Measurements from ENCODE around the gene RALY.

Gene RALY

GRCh38 chr20:34076952-34077351, 83.2 kb downstream of the RALY start:
- no peak for DNase-seq (ENCODE audit: low read depth)

GRCh38 chr20:34078540-34078939, 84.8 kb downstream of the RALY start:
- DNase-seq (ENCODE audit: low read depth) = no peak

GRCh38 chr20:34079818-34080217, 86.1 kb downstream of the RALY start:
- DNase-seq (ENCODE audit: low read depth) = no peak

GRCh38 chr20:34082232-34082887, 88.6 kb downstream of the RALY start:
- DNase-seq (ENCODE audit: low read depth) = no peak

GRCh38 chr20:34083137-34083536, 89.4 kb downstream of the RALY start:
- DNase-seq (ENCODE audit: low read depth) = no peak

- no peak for DNase-seq (ENCODE audit: low read depth)
These were observed 90.1 kb downstream of the RALY start for GRCh38 chr20:34083781-34084180.

GRCh38 chr20:34084227-34084923, 90.7 kb downstream of the RALY start:
- no peak for DNase-seq (ENCODE audit: low read depth)

- DNase-seq (ENCODE audit: low read depth) = no peak
These were observed 91.9 kb downstream of the RALY start for GRCh38 chr20:34085544-34086040.

GRCh38 chr20:34088305-34089174, 94.8 kb downstream of the RALY start:
- no peak for DNase-seq (ENCODE audit: low read depth)

- DNase-seq (ENCODE audit: low read depth) = no peak
These were observed 95.4 kb downstream of the RALY start for GRCh38 chr20:34089175-34089479.

- DNase-seq (ENCODE audit: low read depth) = no peak
These were observed 96.1 kb downstream of the RALY start for GRCh38 chr20:34089655-34090345.

GRCh38 chr20:34090645-34091044, 96.9 kb downstream of the RALY start:
- DNase-seq (ENCODE audit: low read depth) = no peak

- no peak for DNase-seq (ENCODE audit: low read depth)
These were observed 98.0 kb downstream of the RALY start for GRCh38 chr20:34091637-34092200.

GRCh38 chr20:34093895-34094294, 100.2 kb downstream of the RALY start:
- no peak for DNase-seq (ENCODE audit: low read depth)

- DNase-seq (ENCODE audit: low read depth) = no peak
These were observed 102.1 kb downstream of the RALY start for GRCh38 chr20:34095825-34096224.

- DNase-seq (ENCODE audit: low read depth) = no peak
These were observed 103.2 kb downstream of the RALY start for GRCh38 chr20:34096699-34097444.

- DNase-seq (ENCODE audit: low read depth) = no peak
These were observed 104.9 kb downstream of the RALY start for GRCh38 chr20:34098570-34098969.

- no peak for DNase-seq (ENCODE audit: low read depth)
These were observed 106.0 kb downstream of the RALY start for GRCh38 chr20:34099675-34100074.

- no peak for DNase-seq (ENCODE audit: low read depth)
These were observed 106.9 kb downstream of the RALY start for GRCh38 chr20:34100576-34100975.

- DNase-seq (ENCODE audit: low read depth) = no peak
These were observed 108.6 kb downstream of the RALY start for GRCh38 chr20:34102342-34102741.

GRCh38 chr20:34104059-34104458, 110.3 kb downstream of the RALY start:
- no peak for DNase-seq (ENCODE audit: low read depth)
